Hematopoietic multipotent progenitor cell (in vitro differentiated cells): Measurements from ENCODE around the gene TRPC6. TPM values are rescaled to one million over a fixed set of nuclear protein-coding genes. Genes with fewer than 3 reads are reported as not detected.

Source experiments
- DNase-seq, 3 donors: peaks; one replicate each; pipeline ENCODE4 v3.0.0-alpha.2; 2011 to 2015; ENCODE audit warnings: low read depth in 2 of 3, low spot score in 2 of 3
- total RNA-seq: library from RNA; depleted of rRNA; stranded (reverse); fragments of >200 nt; gene quantifications from one replicate; pipeline ENCODE4 v1.2.3, GENCODE V29; 2012

Gene TRPC6
- 0.27 TPM for total RNA-seq

- DNase-seq = no peak
Observed at GRCh38 chr11:101583251-101584128, at the start of gene TRPC6. TRPC6 (minus strand) TSS chr11:101584007; CDS start chr11:101583503, 504 bp downstream.

GRCh38 chr11:101620026-101620425 is 36.2 kb upstream of the TRPC6 start:
- no peak for DNase-seq

GRCh38 chr11:101618709-101619108 is 34.9 kb upstream of the TRPC6 start:
- no peak for DNase-seq

- no peak for DNase-seq
Observed at GRCh38 chr11:101617735-101618332, 34.0 kb upstream of the TRPC6 start.

- DNase-seq = no peak
Observed at GRCh38 chr11:101612481-101612880, 28.7 kb upstream of the TRPC6 start.

GRCh38 chr11:101600924-101601323 is 17.1 kb upstream of the TRPC6 start:
- no peak for DNase-seq

- DNase-seq = no peak
Observed at GRCh38 chr11:101586965-101587364, 3.2 kb upstream of the TRPC6 start.

- DNase-seq = no peak
Observed at GRCh38 chr11:101584655-101585054, 848 bp upstream of the TRPC6 start.

GRCh38 chr11:101584129-101584515 is 315 bp upstream of the TRPC6 start:
- no peak for DNase-seq

GRCh38 chr11:101582989-101583250 is 887 bp downstream of the TRPC6 start:
- no peak for DNase-seq

- DNase-seq = peak in 2 of 3 donors; percentile 23 to 37
Observed at GRCh38 chr11:101582236-101582988, 1.4 kb downstream of the TRPC6 start.

GRCh38 chr11:101577461-101577860 is 6.3 kb downstream of the TRPC6 start:
- no peak for DNase-seq

- DNase-seq = no peak
Observed at GRCh38 chr11:101576456-101576855, 7.4 kb downstream of the TRPC6 start.

GRCh38 chr11:101574886-101575285 is 8.9 kb downstream of the TRPC6 start:
- no peak for DNase-seq

GRCh38 chr11:101567071-101567470 is 16.7 kb downstream of the TRPC6 start:
- no peak for DNase-seq

GRCh38 chr11:101566626-101567025 is 17.2 kb downstream of the TRPC6 start:
- DNase-seq = no peak

- no peak for DNase-seq
Observed at GRCh38 chr11:101563166-101563565, 20.6 kb downstream of the TRPC6 start.

GRCh38 chr11:101555366-101555765 is 28.4 kb downstream of the TRPC6 start:
- no peak for DNase-seq

- DNase-seq = peak in 1 of 3 donors; percentile 6
Observed at GRCh38 chr11:101553891-101554292, 29.9 kb downstream of the TRPC6 start.

- DNase-seq = no peak
Observed at GRCh38 chr11:101552888-101553287, 30.9 kb downstream of the TRPC6 start.

GRCh38 chr11:101528541-101528940 is 55.3 kb downstream of the TRPC6 start:
- no peak for DNase-seq
